ENCODE results near the gene RIMBP3C.
A peak's percentile ranks its signal among the peaks of the same experiment; 100 is the strongest.
"Not testable (repeated sequence)": the region's sequence is repeated elsewhere in the genome, so short reads cannot be mapped to it uniquely, and the experiment has no call there.

The RIMBP3C gene

GRCh38 chr22:21564411-21564810 is 13.2 kb upstream of the RIMBP3C start:
- H3K27ac Mint-ChIP-seq: no peak overlapping the region

GRCh38 chr22:21563912-21564311 is 12.7 kb upstream of the RIMBP3C start:
- peaks cover 7% of the 10 kb centered on the region for H3K4me1 Mint-ChIP-seq (ENCODE audit: low read depth)
- no peak overlapping the region for H3K27ac Mint-ChIP-seq
- DNase-seq: no peak
- H3K27me3 Mint-ChIP-seq: no peaks in the 10 kb centered on the region
- H3K36me3 Mint-ChIP-seq (ENCODE audit: low read depth): peaks cover 9% of the 10 kb centered on the region
- H3K9me3 Mint-ChIP-seq: no peaks in the 10 kb centered on the region
- H3K4me3 Mint-ChIP-seq: no peak overlapping the region

More at GRCh38 chr22:21564411-21564810, 13.2 kb upstream of the RIMBP3C start:
- H3K4me3 Mint-ChIP-seq: no peak overlapping the region
- H3K36me3 Mint-ChIP-seq (ENCODE audit: low read depth): peaks cover 12% of the 10 kb centered on the region
- DNase-seq: no peak
- H3K9me3 Mint-ChIP-seq: no peaks in the 10 kb centered on the region
- no peaks in the 10 kb centered on the region for H3K27me3 Mint-ChIP-seq
- H3K4me1 Mint-ChIP-seq (ENCODE audit: low read depth): peaks cover 12% of the 10 kb centered on the region

- H3K9me3 Mint-ChIP-seq; H3K36me3 Mint-ChIP-seq (ENCODE audit: low read depth); H3K27me3 Mint-ChIP-seq; H3K4me3 Mint-ChIP-seq; DNase-seq; H3K27ac Mint-ChIP-seq; H3K4me1 Mint-ChIP-seq (ENCODE audit: low read depth): not testable (repeated sequence)
These were observed 9.4 kb upstream of the RIMBP3C start for GRCh38 chr22:21560657-21561056.

- H3K36me3 Mint-ChIP-seq (ENCODE audit: low read depth); H3K27me3 Mint-ChIP-seq; H3K27ac Mint-ChIP-seq; H3K9me3 Mint-ChIP-seq; H3K4me1 Mint-ChIP-seq (ENCODE audit: low read depth); DNase-seq; H3K4me3 Mint-ChIP-seq: not testable (repeated sequence)
These were observed 8.3 kb upstream of the RIMBP3C start for GRCh38 chr22:21559345-21560125.

GRCh38 chr22:21550678-21551047 is 598 bp downstream of the RIMBP3C start:
- H3K27me3 Mint-ChIP-seq; DNase-seq; H3K9me3 Mint-ChIP-seq; H3K36me3 Mint-ChIP-seq (ENCODE audit: low read depth); H3K4me3 Mint-ChIP-seq; H3K4me1 Mint-ChIP-seq (ENCODE audit: low read depth); H3K27ac Mint-ChIP-seq: not testable (repeated sequence)

- not testable (repeated sequence) for H3K36me3 Mint-ChIP-seq (ENCODE audit: low read depth); H3K4me1 Mint-ChIP-seq (ENCODE audit: low read depth); H3K27me3 Mint-ChIP-seq; H3K4me3 Mint-ChIP-seq; H3K9me3 Mint-ChIP-seq; H3K27ac Mint-ChIP-seq; DNase-seq
These were observed 1.1 kb downstream of the RIMBP3C start for GRCh38 chr22:21550008-21550677.

- not testable (repeated sequence) for H3K27me3 Mint-ChIP-seq; H3K4me1 Mint-ChIP-seq (ENCODE audit: low read depth); DNase-seq; H3K27ac Mint-ChIP-seq; H3K9me3 Mint-ChIP-seq; H3K36me3 Mint-ChIP-seq (ENCODE audit: low read depth); H3K4me3 Mint-ChIP-seq
These were observed 1.7 kb downstream of the RIMBP3C start for GRCh38 chr22:21549558-21549957.

GRCh38 chr22:21544432-21545322 is 6.6 kb downstream of the RIMBP3C start:
- not testable (repeated sequence) for H3K4me3 Mint-ChIP-seq; H3K36me3 Mint-ChIP-seq (ENCODE audit: low read depth); H3K4me1 Mint-ChIP-seq (ENCODE audit: low read depth)

GRCh38 chr22:21539862-21540261 is 11.4 kb downstream of the RIMBP3C start:
- not testable (repeated sequence) for DNase-seq; H3K4me1 Mint-ChIP-seq (ENCODE audit: low read depth); H3K9me3 Mint-ChIP-seq; H3K36me3 Mint-ChIP-seq (ENCODE audit: low read depth); H3K4me3 Mint-ChIP-seq; H3K27me3 Mint-ChIP-seq; H3K27ac Mint-ChIP-seq

More at GRCh38 chr22:21544432-21545322, 6.6 kb downstream of the RIMBP3C start:
- DNase-seq, H3K27me3 Mint-ChIP-seq, H3K9me3 Mint-ChIP-seq, H3K27ac Mint-ChIP-seq: not testable (repeated sequence)

- not testable (repeated sequence) for H3K4me3 Mint-ChIP-seq; DNase-seq; H3K27me3 Mint-ChIP-seq; H3K36me3 Mint-ChIP-seq (ENCODE audit: low read depth); H3K9me3 Mint-ChIP-seq; H3K27ac Mint-ChIP-seq; H3K4me1 Mint-ChIP-seq (ENCODE audit: low read depth)
These were observed 18.2 kb downstream of the RIMBP3C start for GRCh38 chr22:21532863-21533648.

GRCh38 chr22:21531525-21531924 is 19.7 kb downstream of the RIMBP3C start:
- not testable (repeated sequence) for H3K36me3 Mint-ChIP-seq (ENCODE audit: low read depth); H3K9me3 Mint-ChIP-seq; H3K4me1 Mint-ChIP-seq (ENCODE audit: low read depth); H3K27me3 Mint-ChIP-seq; H3K4me3 Mint-ChIP-seq; DNase-seq; H3K27ac Mint-ChIP-seq

GRCh38 chr22:21526705-21527500 is 24.4 kb downstream of the RIMBP3C start:
- DNase-seq; H3K4me3 Mint-ChIP-seq; H3K36me3 Mint-ChIP-seq (ENCODE audit: low read depth); H3K4me1 Mint-ChIP-seq (ENCODE audit: low read depth); H3K9me3 Mint-ChIP-seq; H3K27ac Mint-ChIP-seq; H3K27me3 Mint-ChIP-seq: not testable (repeated sequence)

- DNase-seq: peak; percentile 76
- H3K9me3 Mint-ChIP-seq; H3K27ac Mint-ChIP-seq; H3K36me3 Mint-ChIP-seq (ENCODE audit: low read depth); H3K27me3 Mint-ChIP-seq; H3K4me3 Mint-ChIP-seq; H3K4me1 Mint-ChIP-seq (ENCODE audit: low read depth): not testable (repeated sequence)
These were observed 34.1 kb downstream of the RIMBP3C start for GRCh38 chr22:21516970-21517764.
